GM18526 (cell line): Measurements from ENCODE around the gene CCDC70.

ENCODE experiments used
- POLR2A ChIP-seq: IDR thresholded peaks from 3 replicates; pipeline ENCODE4 v1.6.1; 2011; ENCODE audit not compliant: insufficient read length; ENCODE audit errors: extremely low read depth

Gene CCDC70

DNA sequence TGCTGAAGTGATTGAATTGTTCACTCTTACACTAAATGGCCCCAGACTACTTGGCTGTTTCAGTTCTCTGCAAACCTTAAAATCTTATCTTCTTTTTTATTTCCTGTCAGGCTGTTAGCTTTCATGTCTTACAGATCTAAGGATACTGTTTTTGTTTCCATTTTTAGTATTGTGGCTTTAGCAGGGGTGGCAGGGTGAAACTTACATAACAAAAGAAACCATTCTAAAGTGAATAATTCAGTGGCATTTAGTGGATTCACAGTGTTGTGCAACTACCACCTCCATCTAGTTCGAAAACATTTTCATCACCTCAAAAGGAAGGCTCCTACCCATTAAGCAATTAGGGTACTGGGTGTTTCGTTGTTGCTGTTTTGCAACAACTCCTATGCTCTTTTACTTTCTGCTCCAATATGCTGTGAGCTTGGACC, 36.6 kb upstream of the CCDC70 start:
- no peak for TF ChIP-seq POLR2A

DNA sequence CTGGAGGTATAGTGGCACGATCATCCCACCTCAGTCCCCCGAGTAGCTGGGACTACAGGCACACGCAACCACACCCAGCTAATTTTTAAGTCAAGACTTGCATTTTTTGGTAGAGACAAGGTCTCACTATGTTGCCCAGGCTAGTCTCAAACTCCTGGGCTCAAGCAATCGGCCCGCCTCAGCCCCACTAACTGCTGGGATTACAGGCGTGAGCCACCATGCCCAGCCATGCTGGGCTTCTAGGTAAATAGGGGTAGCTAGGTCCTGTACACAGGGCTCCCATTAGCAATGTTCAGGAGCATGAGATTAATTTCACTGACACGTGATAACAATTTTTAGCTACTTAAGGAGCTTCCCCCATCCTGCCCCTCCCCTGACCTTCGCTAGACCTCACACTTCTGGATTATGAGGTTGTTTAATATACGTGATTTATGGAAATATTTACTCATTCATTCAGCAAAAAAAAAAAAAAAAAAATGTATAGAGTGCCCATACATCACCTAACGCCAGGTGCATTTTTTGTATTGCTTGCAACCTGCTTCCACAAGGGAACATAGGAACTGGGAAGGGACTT, 36.0 kb upstream of the CCDC70 start:
- TF ChIP-seq POLR2A = no peak

DNA sequence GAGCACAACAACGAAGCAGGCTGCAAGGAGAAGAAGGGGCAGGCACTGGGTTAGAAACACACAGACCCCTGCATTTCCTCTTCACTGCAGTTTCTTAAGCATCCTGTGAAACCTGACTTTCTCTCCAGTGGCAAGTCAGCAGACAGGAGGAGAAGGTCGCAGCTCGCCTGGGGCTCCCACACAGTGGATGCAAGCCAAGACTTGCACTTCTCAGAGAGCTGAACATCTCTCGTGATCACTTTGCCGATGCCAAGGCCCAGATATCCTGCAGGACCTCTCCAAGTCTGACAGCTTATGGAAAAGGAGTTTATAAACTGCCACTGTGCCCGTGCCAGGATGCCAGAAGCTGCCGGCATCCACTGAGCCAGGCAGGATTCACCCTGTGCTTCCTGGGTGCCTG, 35.2 kb upstream of the CCDC70 start:
- TF ChIP-seq POLR2A = no peak

DNA sequence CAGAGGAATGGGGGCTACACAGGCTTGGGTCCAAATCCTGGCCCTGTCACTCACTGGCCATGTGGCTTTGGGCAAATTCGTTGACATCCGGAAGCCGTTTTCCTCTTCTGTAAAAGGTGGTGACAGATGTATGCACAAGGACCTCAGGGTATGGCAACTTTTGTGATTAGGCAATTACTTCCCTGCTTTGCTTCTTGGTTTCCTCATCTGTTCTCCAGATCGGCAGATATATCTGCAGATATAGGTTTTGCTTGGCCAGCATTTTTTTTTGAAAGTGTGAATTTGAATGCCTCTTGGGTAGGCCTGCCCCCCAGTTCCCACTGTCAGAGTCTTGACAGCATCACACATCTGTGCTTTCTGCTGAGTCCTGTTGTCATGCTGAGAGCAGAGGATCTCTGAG, 34.5 kb upstream of the CCDC70 start:
- no peak for TF ChIP-seq POLR2A

DNA sequence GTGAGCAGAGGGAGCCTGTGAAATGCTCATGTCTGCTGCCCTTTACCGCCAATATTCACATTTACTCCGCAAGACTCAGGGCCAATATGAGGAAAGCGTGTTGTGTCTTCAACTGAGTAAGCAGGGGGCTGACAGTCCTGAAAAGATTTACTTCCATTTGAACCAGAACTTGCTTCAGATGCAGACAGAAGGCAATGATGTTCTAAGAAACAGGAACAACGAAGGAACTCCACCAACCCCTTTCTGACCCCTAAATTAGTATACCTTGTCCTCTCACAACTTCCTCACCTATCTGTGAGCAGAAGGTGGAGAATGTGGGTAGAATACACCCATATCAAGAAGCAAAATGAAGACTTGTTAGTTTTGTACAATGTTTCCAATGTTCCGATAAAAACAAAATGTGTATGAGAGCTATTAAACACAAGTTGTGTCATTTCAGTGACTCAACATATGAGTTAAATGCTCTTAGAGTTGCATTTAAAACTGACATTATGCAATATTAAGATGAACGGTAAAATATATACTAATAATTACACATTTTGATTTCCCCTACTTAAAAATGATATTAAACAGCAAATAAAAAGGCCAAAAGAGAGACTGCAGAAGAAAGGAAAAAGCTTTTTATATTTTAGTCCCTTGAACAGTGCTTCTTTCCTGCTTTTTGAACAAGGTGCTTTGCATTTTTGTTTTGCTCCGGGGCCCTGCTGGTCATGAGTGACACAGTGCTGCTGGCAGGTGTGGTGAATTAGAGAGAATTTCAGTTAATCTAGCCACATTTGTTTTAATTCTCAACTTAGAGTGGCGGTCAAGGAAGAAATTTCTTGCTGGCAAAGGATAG, 32.8 kb upstream of the CCDC70 start:
- no peak for TF ChIP-seq POLR2A

DNA sequence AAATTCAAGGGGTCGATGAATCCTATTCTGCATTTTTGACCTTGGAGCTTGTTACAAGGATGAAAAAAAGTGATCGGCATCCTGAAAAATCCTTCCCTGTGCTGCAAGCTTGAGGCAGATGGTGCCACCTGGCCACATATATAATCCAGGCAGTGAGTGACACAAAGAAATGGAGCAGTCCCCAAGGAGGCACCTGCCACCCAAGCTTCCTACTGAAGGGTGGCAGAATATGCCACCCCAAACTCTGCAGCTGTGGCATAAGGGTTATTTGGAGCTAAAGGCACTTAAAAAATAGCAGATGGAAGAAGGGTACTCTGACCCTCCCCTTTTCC, 32.2 kb upstream of the CCDC70 start:
- no peak for TF ChIP-seq POLR2A

DNA sequence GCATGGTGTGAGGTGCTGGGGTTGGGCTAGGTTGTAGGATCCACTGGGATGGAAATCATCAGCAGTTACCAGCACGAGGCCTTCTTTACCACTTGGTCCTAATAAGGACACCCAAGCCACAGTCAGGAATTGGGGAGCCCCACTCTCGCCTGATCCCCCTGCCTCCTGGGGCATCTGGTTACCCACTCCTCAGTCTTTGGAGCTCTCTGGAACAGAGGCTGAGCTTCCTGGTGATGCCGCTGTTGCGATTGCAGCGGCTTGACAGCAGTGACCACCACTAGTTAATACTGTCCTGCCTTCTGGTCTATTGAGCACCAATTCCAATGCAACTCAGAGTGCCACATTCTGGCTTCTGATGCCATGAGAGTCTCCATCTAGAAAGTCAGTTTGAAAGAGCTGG, 30.2 kb upstream of the CCDC70 start:
- no peak for TF ChIP-seq POLR2A

DNA sequence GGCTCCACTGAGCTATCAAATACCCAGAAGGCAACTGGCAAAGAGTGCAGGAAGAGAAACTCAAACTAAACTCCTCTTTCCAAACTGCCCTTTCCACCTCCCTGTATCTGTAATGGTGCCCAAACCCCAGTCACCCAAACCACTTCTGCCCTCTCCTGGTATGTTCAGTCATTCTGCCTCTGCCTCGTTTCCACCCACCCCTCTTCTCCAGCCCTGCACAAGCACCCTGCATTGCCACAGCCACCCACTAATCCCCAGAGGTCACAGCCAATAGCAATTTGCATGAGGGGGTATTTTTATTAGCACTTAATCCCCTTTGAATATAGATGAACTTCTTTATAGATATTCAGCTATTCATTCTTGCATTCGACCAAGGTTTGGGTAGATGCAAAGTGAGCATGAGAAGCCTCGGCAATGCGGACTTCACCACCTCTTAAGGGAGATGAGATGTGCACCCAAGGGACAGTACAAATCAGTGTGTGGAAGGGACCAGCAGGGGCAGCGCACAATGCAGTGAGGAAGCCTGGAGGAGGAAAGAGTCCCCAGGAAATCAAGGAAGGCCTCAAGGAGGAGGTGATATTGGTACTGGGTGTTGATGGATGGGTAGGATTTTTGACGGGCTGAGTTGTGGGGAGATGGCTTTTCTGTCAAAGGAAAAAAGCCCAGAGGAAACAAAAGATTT, 29.2 kb upstream of the CCDC70 start:
- no peak for TF ChIP-seq POLR2A

DNA sequence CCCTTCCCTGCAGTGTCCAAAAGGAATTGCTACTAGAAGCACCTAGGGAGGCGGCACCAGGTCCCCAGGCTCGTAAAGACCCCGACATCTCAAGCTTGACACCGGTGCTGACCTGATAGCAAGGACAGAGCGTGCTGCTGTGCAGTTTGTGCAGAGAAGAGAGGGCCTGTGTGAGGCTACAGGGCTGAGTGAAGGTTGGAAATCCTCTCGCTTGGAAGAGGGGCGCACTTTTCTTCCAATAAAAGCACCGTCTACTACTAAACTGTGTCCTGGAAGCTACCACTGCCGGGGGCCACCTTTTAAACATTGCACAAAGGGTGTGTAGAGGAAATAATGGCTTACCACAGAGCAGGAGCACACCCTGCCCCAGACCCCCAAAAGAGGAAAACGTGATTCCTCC, 27.8 kb upstream of the CCDC70 start:
- no peak for TF ChIP-seq POLR2A

DNA sequence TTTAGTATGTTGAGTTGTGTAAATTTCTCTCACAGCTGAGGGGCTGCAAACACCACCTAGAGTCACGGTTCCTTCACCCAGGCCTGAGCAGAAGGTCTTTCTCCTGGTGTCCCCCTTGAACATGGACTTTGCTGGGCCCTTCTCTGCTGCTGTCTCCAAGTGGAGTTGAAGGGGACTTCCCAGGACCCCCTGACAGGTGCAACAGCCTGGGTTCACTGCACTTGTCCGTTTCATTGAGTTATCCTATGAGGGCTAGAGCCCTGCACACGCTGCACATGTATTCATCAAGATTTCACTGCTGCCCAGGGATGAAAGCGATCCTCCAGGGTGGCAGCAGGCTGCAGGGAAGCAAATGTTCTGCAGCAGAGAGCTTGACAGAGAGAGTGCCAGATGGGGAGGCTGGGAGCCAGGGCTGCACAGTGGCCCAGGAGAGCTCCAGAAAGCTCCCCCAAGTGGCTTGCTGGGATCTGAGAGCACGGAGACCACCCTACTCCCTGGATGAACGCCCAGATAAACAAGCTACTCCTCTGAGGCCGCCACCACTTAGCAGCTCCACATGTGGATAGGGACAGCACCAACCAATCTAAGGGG, 27.1 kb upstream of the CCDC70 start:
- no peak for TF ChIP-seq POLR2A

DNA sequence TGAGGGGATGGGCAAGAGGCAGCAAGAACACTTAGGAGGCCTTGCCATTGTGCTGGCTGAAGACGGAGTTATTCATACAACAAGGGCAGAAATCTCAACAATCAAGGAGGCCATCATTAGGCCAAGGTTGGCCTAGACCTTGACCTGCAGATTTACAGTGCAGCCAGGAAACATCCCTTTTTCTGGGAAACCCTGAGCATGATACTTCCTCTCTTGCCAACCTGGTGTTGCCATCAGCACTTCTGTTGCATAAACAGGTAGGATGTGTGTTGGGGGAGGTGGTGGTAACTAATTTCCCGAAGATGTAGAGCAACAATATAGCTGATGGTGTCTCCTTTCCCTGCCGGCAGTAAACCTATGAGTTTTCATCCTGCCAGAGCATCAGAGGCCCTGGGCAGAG, 24.8 kb upstream of the CCDC70 start:
- TF ChIP-seq POLR2A = no peak

DNA sequence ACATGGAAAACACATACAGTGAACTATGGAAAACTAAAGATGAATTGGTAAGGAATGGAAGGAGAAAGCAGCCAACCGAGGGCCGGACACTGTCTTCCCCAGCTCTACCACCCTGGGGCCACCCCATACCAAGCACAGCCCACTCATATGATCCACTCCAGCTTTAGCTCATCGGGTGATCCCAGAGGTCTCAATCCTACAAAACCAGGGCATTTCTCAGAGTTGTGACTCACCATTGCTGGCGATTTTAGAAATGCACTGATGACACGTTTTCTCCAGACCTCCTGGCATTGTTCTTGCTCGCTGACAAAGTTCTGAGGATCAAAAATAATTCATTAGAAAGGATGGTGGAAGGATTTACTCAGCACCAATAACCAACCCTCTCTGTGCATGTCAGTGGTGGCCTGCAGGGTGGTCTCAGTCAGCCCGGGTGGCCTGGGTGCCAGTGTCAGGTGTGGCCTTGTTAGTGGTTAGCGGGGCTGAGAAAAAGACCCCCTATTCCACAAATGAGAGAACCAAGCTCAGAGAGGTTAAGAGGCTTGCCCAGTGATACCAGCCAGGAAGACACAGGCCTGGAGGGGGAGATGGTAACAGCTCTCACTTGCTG, 23.4 kb upstream of the CCDC70 start:
- no peak for TF ChIP-seq POLR2A

DNA sequence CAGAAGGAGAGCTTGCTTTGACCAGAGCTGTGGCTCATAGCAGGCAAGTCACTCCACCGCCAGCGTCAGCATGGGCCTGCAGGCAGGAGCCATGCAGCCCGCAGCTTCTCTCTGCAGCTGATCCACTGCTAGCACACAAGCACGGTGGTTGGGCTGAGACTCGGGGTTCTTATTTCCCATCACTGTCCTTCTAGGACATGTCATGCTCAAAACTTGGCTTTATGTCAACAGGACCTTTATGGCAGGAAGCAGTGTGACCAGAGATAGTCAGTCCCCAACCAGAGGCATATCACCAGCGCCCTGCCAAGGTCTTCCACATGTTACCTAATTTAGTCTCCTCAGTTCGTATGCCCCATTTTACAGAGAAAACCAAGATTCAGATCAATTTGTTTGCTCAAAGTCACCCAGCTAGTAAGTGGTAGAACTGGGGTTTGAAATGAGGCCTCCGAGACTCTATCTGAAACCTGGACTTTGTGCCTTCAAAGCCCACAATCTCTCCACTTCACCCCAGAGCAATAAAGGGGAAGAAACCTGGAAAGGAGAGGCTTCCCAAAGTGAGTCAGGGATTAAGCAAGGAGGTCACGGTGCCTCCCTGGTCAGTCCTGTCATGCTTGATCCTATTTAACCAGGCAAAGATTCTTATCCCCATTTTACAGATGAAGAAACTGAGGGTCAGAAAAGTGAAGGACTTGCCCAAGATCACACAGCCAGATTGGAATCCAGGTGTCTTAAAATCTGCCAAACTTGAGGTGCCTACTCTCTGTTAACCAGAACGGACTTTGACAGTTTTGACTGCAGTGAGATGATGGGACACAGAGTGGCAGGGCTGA, 21.8 kb upstream of the CCDC70 start:
- TF ChIP-seq POLR2A = no peak

DNA sequence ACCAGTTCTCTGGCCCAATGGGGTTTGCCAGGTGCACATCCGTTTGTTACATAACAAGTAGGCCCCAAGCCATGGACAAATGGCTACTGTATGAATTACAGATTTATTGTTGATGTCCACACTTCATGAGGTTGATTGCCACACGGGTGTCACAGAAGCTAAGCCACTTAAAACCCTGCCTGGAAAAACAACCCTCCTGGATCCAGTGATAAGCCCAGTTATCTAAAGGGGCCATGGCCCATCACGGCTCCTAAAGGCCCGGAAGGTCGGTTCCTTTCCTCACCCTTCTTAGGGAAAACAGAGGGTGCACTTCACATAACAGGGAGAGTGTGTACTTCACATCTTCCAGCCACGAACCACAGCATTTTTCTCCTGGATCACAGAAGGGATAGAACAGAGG, 20.9 kb upstream of the CCDC70 start:
- no peak for TF ChIP-seq POLR2A

DNA sequence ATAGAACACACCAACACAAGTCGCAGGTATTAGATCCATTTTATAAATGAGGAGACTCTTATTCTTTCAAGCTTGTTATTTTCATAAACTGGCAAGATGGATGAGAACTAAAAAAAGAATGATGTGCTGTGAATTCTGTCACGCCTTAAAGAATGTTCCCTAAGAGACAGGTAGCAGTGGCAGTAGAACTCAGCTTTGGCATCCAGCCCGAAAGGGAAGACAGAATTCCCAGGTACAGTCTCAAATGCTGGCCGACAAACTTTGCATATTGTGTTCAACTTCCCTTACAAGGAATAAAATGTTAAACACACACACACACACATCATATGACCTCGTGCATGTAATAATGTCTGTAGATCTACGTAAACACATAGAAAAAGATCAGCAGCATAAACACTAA, 20.0 kb upstream of the CCDC70 start:
- TF ChIP-seq POLR2A = no peak
